ENCODE measurements around the gene KCNMA1. TPM values are rescaled to one million over a fixed set of nuclear protein-coding genes. Genes with fewer than 3 reads are reported as not detected.

The KCNMA1 gene
- total RNA-seq, 4 donors from 2014 or later, result 146 to 300 (median 265) TPM

- peak; percentile 93 to 94 for TF ChIP-seq POLR2AphosphoS5 (IDR thresholded peaks at IDR 0.05)
- TF ChIP-seq EP300 (IDR thresholded peaks at IDR 0.05), result no peak
- 16% methylated on average over 2 of the region's 4 CpGs for WGBS
- intact Hi-C loops (cut with DNase I), result no loop called here
- H3K36me3 ChIP-seq, result no peaks in the 10 kb centered on the region
- no peak overlapping the region for H3K4me3 ChIP-seq
- peaks cover 0 to 40% (median 33%) of the 10 kb centered on the region in 4 donors for H3K4me1 ChIP-seq
- DNase-seq (ENCODE audit: extremely low spot score), result no peak
- H3K27ac ChIP-seq (replicated peaks in 1 of 4), result no peak overlapping the region
- H3K27me3 ChIP-seq, result no peaks in the 10 kb centered on the region
- H3K9me3 ChIP-seq, result no peaks in the 10 kb centered on the region
Measured at GRCh38 chr10:77163670-77164348, 473.8 kb downstream of the KCNMA1 start.

GRCh38 chr10:77162697-77163096, 474.9 kb downstream of the KCNMA1 start:
- no peak for TF ChIP-seq POLR2A (IDR thresholded peaks at IDR 0.05; ENCODE audit: low read depth)
- TF ChIP-seq POLR2AphosphoS5 (IDR thresholded peaks at IDR 0.05), result no peak
- TF ChIP-seq, protein P1, sequence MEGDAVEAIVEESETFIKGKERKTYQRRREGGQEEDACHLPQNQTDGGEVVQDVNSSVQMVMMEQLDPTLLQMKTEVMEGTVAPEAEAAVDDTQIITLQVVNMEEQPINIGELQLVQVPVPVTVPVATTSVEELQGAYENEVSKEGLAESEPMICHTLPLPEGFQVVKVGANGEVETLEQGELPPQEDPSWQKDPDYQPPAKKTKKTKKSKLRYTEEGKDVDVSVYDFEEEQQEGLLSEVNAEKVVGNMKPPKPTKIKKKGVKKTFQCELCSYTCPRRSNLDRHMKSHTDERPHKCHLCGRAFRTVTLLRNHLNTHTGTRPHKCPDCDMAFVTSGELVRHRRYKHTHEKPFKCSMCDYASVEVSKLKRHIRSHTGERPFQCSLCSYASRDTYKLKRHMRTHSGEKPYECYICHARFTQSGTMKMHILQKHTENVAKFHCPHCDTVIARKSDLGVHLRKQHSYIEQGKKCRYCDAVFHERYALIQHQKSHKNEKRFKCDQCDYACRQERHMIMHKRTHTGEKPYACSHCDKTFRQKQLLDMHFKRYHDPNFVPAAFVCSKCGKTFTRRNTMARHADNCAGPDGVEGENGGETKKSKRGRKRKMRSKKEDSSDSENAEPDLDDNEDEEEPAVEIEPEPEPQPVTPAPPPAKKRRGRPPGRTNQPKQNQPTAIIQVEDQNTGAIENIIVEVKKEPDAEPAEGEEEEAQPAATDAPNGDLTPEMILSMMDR (IDR thresholded peaks at IDR 0.05), result no peak
- no peak for TF ChIP-seq EP300 (IDR thresholded peaks at IDR 0.05)
- Histone ChIP-seq H3K4me1 (peaks cover 0 to 44% (median 34%) of the 10 kb centered on the region in 4 donors), H3K27me3 (no peaks in the 10 kb centered on the region), H3K36me3 (no peaks in the 10 kb centered on the region), H3K9me3 (no peaks in the 10 kb centered on the region), H3K27ac (replicated peaks in 1 of 4) (peak overlapping the region in 1 of 4 donors; percentile 11), H3K4me3 (no peak overlapping the region)
- DNase-seq (ENCODE audit: extremely low spot score), result no peak
- intact Hi-C loops (cut with DNase I), result no loop called here
- 84% methylated on average over 4 of the region's 4 CpGs for WGBS

DNA sequence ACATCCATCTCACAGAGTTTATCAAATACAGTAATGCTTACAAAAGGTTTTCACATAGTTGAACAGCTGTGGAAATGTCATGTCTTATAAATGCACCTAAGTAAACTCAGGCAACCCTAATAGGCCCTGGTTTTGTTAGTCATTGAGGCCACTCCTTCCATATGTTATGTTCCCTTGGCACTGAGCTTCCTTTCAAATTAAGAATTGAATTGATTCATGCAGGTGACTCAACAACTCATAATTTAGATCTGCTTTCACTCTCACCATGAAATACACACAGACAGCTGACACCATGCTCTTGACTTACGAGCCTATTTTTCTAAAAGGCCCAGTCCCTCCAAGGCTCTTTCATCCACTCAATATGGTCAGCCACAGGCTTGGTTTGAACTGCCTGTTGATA, 476.9 kb downstream of the KCNMA1 start:
- H3K36me3 ChIP-seq, result no peaks in the 10 kb centered on the region
- peaks cover 5 to 52% (median 43%) of the 10 kb centered on the region in 4 donors for H3K4me1 ChIP-seq
- peak overlapping the region; percentile 20 to 66 (median 48) for H3K27ac ChIP-seq (replicated peaks in 1 of 4)
- intact Hi-C loops (cut with DNase I), result no loop called here
- peak; percentile 47 for DNase-seq (ENCODE audit: extremely low spot score)
- no peaks in the 10 kb centered on the region for H3K27me3 ChIP-seq
- WGBS, result 29% methylated on average over 1 of the region's 1 CpG
- no peak overlapping the region for H3K4me3 ChIP-seq
- TF ChIP-seq, protein P1 (IDR thresholded peaks at IDR 0.05), result no peak
- TF ChIP-seq POLR2A (IDR thresholded peaks at IDR 0.05; ENCODE audit: low read depth) (no peak), EP300 (IDR thresholded peaks at IDR 0.05) (no peak), POLR2AphosphoS5 (IDR thresholded peaks at IDR 0.05) (peak in 1 of 2 donors; percentile 33)
- H3K9me3 ChIP-seq, result no peaks in the 10 kb centered on the region

DNA sequence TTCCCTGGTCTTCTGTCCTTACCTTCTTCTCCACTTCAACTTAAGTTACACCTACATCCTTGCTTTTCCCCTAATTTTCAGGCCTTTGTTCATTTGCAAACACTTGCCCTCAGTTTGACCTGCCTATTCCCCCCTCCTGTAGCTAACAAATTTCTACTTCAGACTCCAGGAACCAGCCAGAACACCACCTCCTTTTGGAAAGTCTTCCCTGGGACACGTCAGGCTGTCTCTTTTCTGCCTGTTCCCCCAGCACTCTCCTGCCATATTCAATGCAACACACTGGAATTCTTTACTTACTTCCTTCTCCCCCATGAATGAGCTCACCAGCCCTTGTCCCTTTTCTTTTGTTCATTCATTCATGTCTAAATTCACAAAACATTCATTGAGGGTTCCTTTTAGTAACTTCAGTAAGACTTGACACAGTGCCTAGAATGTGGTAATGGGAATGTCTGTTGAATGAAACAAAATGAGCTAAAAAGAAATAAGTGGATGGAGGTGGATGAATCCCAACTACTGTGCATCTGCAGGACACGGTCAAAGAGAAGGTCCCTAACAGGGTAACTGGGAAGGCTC, 478.0 kb downstream of the KCNMA1 start:
- intact Hi-C loops (cut with DNase I), result no loop called here
- H3K4me1 ChIP-seq, result peaks cover 5 to 58% (median 48%) of the 10 kb centered on the region in 4 donors
- TF ChIP-seq EP300 (IDR thresholded peaks at IDR 0.05) (no peak), POLR2AphosphoS5 (IDR thresholded peaks at IDR 0.05) (no peak), POLR2A (IDR thresholded peaks at IDR 0.05; ENCODE audit: low read depth) (no peak)
- TF ChIP-seq, protein P1 (IDR thresholded peaks at IDR 0.05), result no peak
- WGBS, result 29% methylated on average over 2 of the region's 2 CpGs
- no peaks in the 10 kb centered on the region for H3K9me3 ChIP-seq
- peak; percentile 57 for DNase-seq (ENCODE audit: extremely low spot score)
- no peaks in the 10 kb centered on the region for H3K36me3 ChIP-seq
- no peak overlapping the region for H3K4me3 ChIP-seq
- no peaks in the 10 kb centered on the region for H3K27me3 ChIP-seq
- peak overlapping the region; percentile 36 to 66 (median 50) for H3K27ac ChIP-seq (replicated peaks in 1 of 4)

DNA sequence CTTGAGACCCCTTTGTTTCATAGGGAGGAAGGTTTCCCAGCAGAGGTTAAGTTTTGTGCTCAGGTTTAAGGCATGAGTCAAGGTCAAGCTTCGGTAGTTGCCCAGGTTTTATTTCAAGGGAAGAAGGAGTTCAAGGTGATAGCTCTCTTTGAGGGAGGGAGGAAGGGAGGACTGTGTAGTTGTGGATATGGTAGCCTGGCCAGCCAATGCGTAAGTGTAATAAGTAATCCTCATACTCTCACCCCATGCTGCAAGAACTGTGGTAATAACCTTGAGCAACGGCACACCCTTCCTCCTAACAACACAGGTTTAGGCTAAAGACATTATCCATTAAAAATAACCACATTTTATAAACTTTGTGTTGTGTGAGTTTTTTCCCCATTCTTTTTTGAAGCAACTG, 478.9 kb downstream of the KCNMA1 start:
- TF ChIP-seq EP300 (IDR thresholded peaks at IDR 0.05), result no peak
- no peak for TF ChIP-seq POLR2AphosphoS5 (IDR thresholded peaks at IDR 0.05)
- TF ChIP-seq, protein P1 (IDR thresholded peaks at IDR 0.05), result no peak
- no peak for TF ChIP-seq POLR2A (IDR thresholded peaks at IDR 0.05; ENCODE audit: low read depth)
- H3K27me3 ChIP-seq, result no peaks in the 10 kb centered on the region
- intact Hi-C loops (cut with DNase I), result no loop called here
- peak overlapping the region; percentile 36 to 66 (median 52) for H3K27ac ChIP-seq (replicated peaks in 1 of 4)
- H3K4me1 ChIP-seq, result peaks cover 5 to 58% (median 48%) of the 10 kb centered on the region in 4 donors
- WGBS, result 85% methylated on average over 3 of the region's 3 CpGs
- H3K36me3 ChIP-seq, result no peaks in the 10 kb centered on the region
- DNase-seq (ENCODE audit: extremely low spot score), result no peak
- H3K9me3 ChIP-seq, result no peaks in the 10 kb centered on the region
- H3K4me3 ChIP-seq, result no peak overlapping the region
